ENCODE measurements around the gene RAB19. TPM values are rescaled to one million over a fixed set of nuclear protein-coding genes. Genes with fewer than 3 reads are reported as not detected.

Gene RAB19
- total RNA-seq, result not detected
- polyA plus RNA-seq, result not detected
- long read RNA-seq, donor 1, result 0 reads
- long read RNA-seq, donor 2, result 0 reads
- long read RNA-seq, donor 3, result 0 reads

DNA sequence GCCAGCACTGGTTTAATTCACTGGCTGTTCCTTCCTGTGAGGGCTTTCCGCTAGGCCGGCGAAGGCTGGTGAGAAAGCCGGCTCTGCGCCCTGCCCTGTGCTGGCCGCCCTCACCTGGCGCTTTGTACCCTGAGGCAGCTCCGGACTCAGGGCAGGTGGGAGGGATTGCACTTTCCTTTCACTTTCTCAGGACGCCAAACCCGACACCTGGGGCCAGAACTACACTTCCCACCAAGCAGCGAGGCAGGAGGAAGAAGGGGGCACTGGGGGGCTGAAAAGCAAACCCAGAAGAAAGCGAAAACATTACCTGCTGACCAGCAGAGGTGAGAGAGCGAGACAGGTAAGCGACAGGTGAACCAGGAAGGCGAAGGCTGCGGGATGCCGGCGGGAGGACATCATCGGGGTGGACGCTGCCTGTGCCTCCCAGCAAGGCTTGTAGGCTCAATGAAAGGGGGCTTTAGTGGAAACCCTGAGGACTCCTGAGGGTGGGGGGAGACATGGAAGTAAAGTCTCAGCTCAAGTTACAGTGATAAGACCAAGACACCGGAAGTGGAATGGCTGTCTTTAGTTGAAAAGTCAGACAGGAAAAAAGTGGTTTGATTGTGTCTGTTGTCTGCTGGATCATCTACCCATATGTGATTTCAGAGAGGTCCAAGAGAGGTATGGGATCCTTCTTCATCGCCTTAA, at the start of gene RAB19:
Gene RAB19 (plus strand): TSS at position 181 of the 687 bp plus-strand sequence. CDS start 3,589 bp downstream, outside the sequence.
- ATAC-seq, result peak in 4 of 8 donors; percentile 39 to 66 (median 58)
- intact Hi-C loops (cut with DNase I), result no loop called here

DNA sequence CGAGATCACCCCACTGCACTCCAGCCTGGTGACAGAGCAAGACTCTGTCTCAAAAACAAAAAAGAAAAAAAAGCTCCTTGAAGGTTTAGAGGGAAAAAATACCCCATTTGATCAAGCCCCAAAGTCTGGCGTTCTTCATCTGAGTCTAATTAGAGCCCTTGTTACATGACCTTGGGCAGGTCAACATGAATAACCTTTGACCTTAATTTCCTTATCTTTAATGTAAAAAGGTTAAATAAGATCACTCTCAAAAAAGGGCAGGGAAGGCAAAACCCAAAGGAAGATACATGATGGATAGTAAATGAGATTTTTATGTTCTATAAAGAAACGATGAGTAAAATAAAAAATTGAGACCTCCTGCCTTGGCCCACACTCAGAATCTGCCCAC, 45.8 kb upstream of the RAB19 start:
- WGBS, 2 donors, result 93 to 95% methylated on average over 3 of the region's 3 CpGs
- Histone ChIP-seq H3K4me1 (peaks cover 0 to 15% (median 0%) of the 10 kb centered on the region in 9 donors), H3K36me3 (peaks cover 0 to 76% (median 14%) of the 10 kb centered on the region in 9 donors), H3K4me3 (no peak overlapping the region), H3K27ac (peak overlapping the region in 1 of 10 donors; percentile 47), H3K27me3 (no peaks in the 10 kb centered on the region), H3K9me3 (no peaks in the 10 kb centered on the region)
- intact Hi-C loops (cut with DNase I), result no loop called here
- DNase-seq (no peak), ATAC-seq (no peak)
- TF ChIP-seq CTCF (IDR thresholded peaks at IDR 0.05), result no peak

More for the DNA sequence above, at the start of gene RAB19:
- H3K9me3 ChIP-seq, result no peaks in the 10 kb centered on the region
- 10 to 14% methylated on average over 22 of the region's 22 CpGs for WGBS, 2 donors
- H3K27ac ChIP-seq, result peak within 1 kb of the TSS in 1 of 10 donors; percentile 74
- H3K27me3 ChIP-seq, result peaks cover 3 to 48% (median 30%) of the 10 kb centered on the region in 7 donors
- TF ChIP-seq CTCF (IDR thresholded peaks at IDR 0.05), result no peak
- peak within 1 kb of the TSS in 9 of 10 donors; percentile 8 to 50 (median 26) for H3K4me3 ChIP-seq
- DNase-seq, result no peak
- H3K36me3 ChIP-seq, result no peaks in the 10 kb centered on the region
- H3K4me1 ChIP-seq, result peaks cover 0 to 10% (median 5%) of the 10 kb centered on the region in 9 donors

GRCh38 chr7:140358412-140359051, 45.3 kb upstream of the RAB19 start:
- 85 to 91% methylated on average over 10 of the region's 10 CpGs for WGBS, 2 donors
- ATAC-seq, result peak in 3 of 8 donors; percentile 28 to 37 (median 34)
- no peaks in the 10 kb centered on the region for H3K27me3 ChIP-seq
- peaks cover 0 to 71% (median 14%) of the 10 kb centered on the region in 9 donors for H3K36me3 ChIP-seq
- no peaks in the 10 kb centered on the region for H3K9me3 ChIP-seq
- intact Hi-C loops (cut with DNase I), result no loop called here
- no peak for TF ChIP-seq CTCF (IDR thresholded peaks at IDR 0.05)
- peak overlapping the region in 1 of 10 donors; percentile 28 for H3K4me3 ChIP-seq
- no peak for DNase-seq
- H3K27ac ChIP-seq, result peak overlapping the region in 1 of 10 donors; percentile 47
- H3K4me1 ChIP-seq, result peaks cover 0 to 15% (median 0%) of the 10 kb centered on the region in 9 donors

DNA sequence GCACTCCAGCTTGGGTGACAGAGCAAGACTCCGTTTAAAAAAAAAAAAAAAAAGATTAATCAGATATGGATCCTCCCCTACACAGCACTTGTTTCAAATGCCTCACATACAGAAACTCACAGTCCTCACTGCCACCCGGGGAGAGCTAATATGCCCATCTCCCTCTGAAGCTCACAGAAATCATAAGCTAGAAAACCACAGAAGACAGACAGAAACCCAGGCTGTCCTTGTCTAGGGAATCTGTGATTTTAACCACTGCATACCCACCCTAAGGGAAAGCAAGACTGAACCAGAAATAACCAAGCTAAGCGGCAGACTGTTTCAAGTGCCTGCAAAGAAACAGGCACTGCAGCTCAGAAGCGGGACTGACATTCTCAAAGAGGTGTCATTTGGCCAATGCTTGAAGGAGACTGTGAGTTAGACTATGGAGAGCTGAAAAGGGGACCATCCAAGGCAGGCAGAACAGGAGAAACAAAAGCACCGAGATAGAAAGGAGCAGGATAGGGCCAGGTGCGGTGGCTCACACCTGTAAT, 43.1 kb upstream of the RAB19 start:
- Histone ChIP-seq H3K9me3 (no peaks in the 10 kb centered on the region), H3K4me3 (no peak overlapping the region), H3K36me3 (peaks cover 0 to 63% (median 7%) of the 10 kb centered on the region in 9 donors), H3K4me1 (peaks cover 0 to 15% (median 0%) of the 10 kb centered on the region in 9 donors), H3K27me3 (no peaks in the 10 kb centered on the region), H3K27ac (no peak overlapping the region)
- DNase-seq (no peak), ATAC-seq (no peak)
- no peak for TF ChIP-seq CTCF (IDR thresholded peaks at IDR 0.05)
- intact Hi-C loops (cut with DNase I), result no loop called here
- 91 to 92% methylated on average over 6 of the region's 6 CpGs for WGBS, 2 donors

Measured in heart right ventricle (tissue), 16 donors.